Neutrophil (primary cell): ENCODE measurements around the gene UBE3C.
"Not testable (repeated sequence)": the region's sequence is repeated elsewhere in the genome, so short reads cannot be mapped to it uniquely, and the experiment has no call there.

Source experiments
- H3K27ac ChIP-seq: fragments of 200-600 bp; sonication (generic); 2 replicates; pipeline ENCODE4 v1.5.1; 2016; ENCODE audit warnings: mild to moderate bottlenecking, moderate library complexity
- H3K27me3 ChIP-seq: fragments of 200-600 bp; sonication (generic); 2 replicates; pipeline ENCODE4 v1.6.0; 2016; ENCODE audit warnings: mild to moderate bottlenecking
- H3K36me3 ChIP-seq: fragments of 200-600 bp; sonication (generic); 2 replicates; pipeline ENCODE4 v1.5.1; 2017
- H3K4me1 ChIP-seq, 2 experiments: fragments of 200-600 bp in 1 of 2; sonication (generic) in 1 of 2; 1 replicate in 1 of 2; 2 replicates in 1 of 2; pipeline versions ENCODE4 v1.5.1 to v1.6.1; 2013 to 2016; ENCODE audit warnings: low read depth in 1 of 2, low read length in 1 of 2, mild to moderate bottlenecking in 1 of 2, moderate library complexity in 1 of 2; ENCODE audit not compliant: control insufficient read depth in 1 of 2, insufficient read depth in 1 of 2
- H3K4me3 ChIP-seq, 2 experiments: fragments of 200-600 bp in 1 of 2; sonication (generic) in 1 of 2; 1 replicate in 1 of 2; 2 replicates in 1 of 2; pipeline ENCODE4 v1.5.1; 2013 to 2016; ENCODE audit warnings: low read depth in 1 of 2, low read length in 1 of 2, mild to moderate bottlenecking in 1 of 2, moderate library complexity in 1 of 2
- H3K9me3 ChIP-seq: fragments of 200-600 bp; sonication (generic); 2 replicates; pipeline ENCODE4 v1.5.1; 2016
- CTCF ChIP-seq: fragments of 200-600 bp; sonication (generic); IDR thresholded peaks from 2 replicates; pipeline ENCODE4 v1.5.1; 2016; ENCODE audit warnings: antibody characterized with exemption

The UBE3C gene

GRCh38 chr7:157273208-157274093 is 134.7 kb downstream of the UBE3C start:
- Histone ChIP-seq H3K27me3 (peaks cover 6% of the 10 kb centered on the region), H3K27ac (no peak overlapping the region), H3K4me3 (no peak overlapping the region), H3K36me3 (peaks cover 36% of the 10 kb centered on the region), H3K9me3 (no peaks in the 10 kb centered on the region), H3K4me1 (peaks cover 19 to 31% of the 10 kb centered on the region in 2 experiments)
- peak; percentile 88 for TF ChIP-seq CTCF

GRCh38 chr7:157274094-157274634 is 135.4 kb downstream of the UBE3C start:
- H3K27ac ChIP-seq, H3K4me3 ChIP-seq, H3K9me3 ChIP-seq: not testable (repeated sequence)
- peaks cover 13% of the 10 kb centered on the region for H3K27me3 ChIP-seq
- H3K36me3 ChIP-seq, result peaks cover 29% of the 10 kb centered on the region
- H3K4me1 ChIP-seq, result peaks cover 22 to 33% of the 10 kb centered on the region in 2 experiments

GRCh38 chr7:157274991-157275427 is 136.3 kb downstream of the UBE3C start:
- no peak for TF ChIP-seq CTCF
- Histone ChIP-seq H3K4me1 (peaks cover 29 to 33% of the 10 kb centered on the region in 2 experiments), H3K27ac (no peak overlapping the region)

GRCh38 chr7:157276091-157276561 is 137.4 kb downstream of the UBE3C start:
- TF ChIP-seq CTCF, result no peak
- H3K9me3 ChIP-seq, result no peaks in the 10 kb centered on the region
- H3K27me3 ChIP-seq, result peaks cover 28% of the 10 kb centered on the region
- peaks cover 10% of the 10 kb centered on the region for H3K36me3 ChIP-seq
- H3K27ac ChIP-seq, result no peak overlapping the region
- H3K4me1 ChIP-seq, result peaks cover 29 to 33% of the 10 kb centered on the region in 2 experiments
- no peak overlapping the region for H3K4me3 ChIP-seq

More at GRCh38 chr7:157274991-157275427, 136.3 kb downstream of the UBE3C start:
- no peak overlapping the region for H3K4me3 ChIP-seq
- H3K27me3 ChIP-seq, result peaks cover 21% of the 10 kb centered on the region
- H3K36me3 ChIP-seq, result peaks cover 20% of the 10 kb centered on the region
- H3K9me3 ChIP-seq, result no peaks in the 10 kb centered on the region

- TF ChIP-seq CTCF, result no peak
- H3K4me3 ChIP-seq, result no peak overlapping the region
- no peaks in the 10 kb centered on the region for H3K9me3 ChIP-seq
- peaks cover 29 to 33% of the 10 kb centered on the region in 2 experiments for H3K4me1 ChIP-seq
- H3K27ac ChIP-seq, result no peak overlapping the region
- H3K27me3 ChIP-seq, result peaks cover 28% of the 10 kb centered on the region
- H3K36me3 ChIP-seq, result peaks cover 2% of the 10 kb centered on the region
Measured at GRCh38 chr7:157276731-157277562, 138.2 kb downstream of the UBE3C start.

- H3K36me3 ChIP-seq, H3K27ac ChIP-seq, H3K9me3 ChIP-seq, H3K4me3 ChIP-seq: not testable (repeated sequence)
- H3K4me1 ChIP-seq, result peaks cover 29 to 33% of the 10 kb centered on the region in 2 experiments
- peaks cover 28% of the 10 kb centered on the region for H3K27me3 ChIP-seq
Measured at GRCh38 chr7:157277568-157277967, 138.8 kb downstream of the UBE3C start.
